Endodermal cell (in vitro differentiated cells): ENCODE measurements around the gene COLEC12. TPM values are rescaled to one million over a fixed set of nuclear protein-coding genes. Genes with fewer than 3 reads are reported as not detected.

Experiments
- DNase-seq: peaks from one replicate; pipeline ENCODE4 v3.0.0-alpha.2; 2017
- H3K27ac ChIP-seq: 2 replicates; pipeline ENCODE4 v1.5.1; 2013; ENCODE audit warnings: mild to moderate bottlenecking, low read depth, low read length, moderate library complexity
- H3K27me3 ChIP-seq: 2 replicates; pipeline ENCODE4 v1.6.1; 2013; ENCODE audit warnings: mild to moderate bottlenecking, low read length, moderate library complexity; ENCODE audit not compliant: insufficient read depth, control insufficient read depth, poor library complexity, severe bottlenecking
- H3K36me3 ChIP-seq: 2 replicates; pipeline ENCODE4 v1.7.0; 2013; ENCODE audit warnings: mild to moderate bottlenecking, low read length, moderate library complexity; ENCODE audit not compliant: control insufficient read depth, insufficient read depth
- H3K4me1 ChIP-seq: one replicate; pipeline ENCODE4 v1.7.0; 2013; ENCODE audit warnings: low read length; ENCODE audit not compliant: control insufficient read depth, insufficient read depth
- H3K4me3 ChIP-seq: 2 replicates; pipeline ENCODE4 v1.5.1; 2013; ENCODE audit warnings: mild to moderate bottlenecking, low read length, moderate library complexity
- H3K9ac ChIP-seq: 2 replicates; pipeline ENCODE4 v1.6.1; 2013; ENCODE audit warnings: mild to moderate bottlenecking, low read length, moderate library complexity; ENCODE audit not compliant: poor library complexity, severe bottlenecking; ENCODE audit errors: extremely low read depth
- H3K9me3 ChIP-seq: 2 replicates; pipeline ENCODE4 v1.6.1; 2013; ENCODE audit warnings: mild to moderate bottlenecking, low read length, moderate library complexity; ENCODE audit not compliant: control insufficient read depth
- H3K27ac Mint-ChIP-seq: 2 replicates; pipeline ENCODE4 v1.8.0; 2020; ENCODE audit warnings: mixed read lengths
- H3K27me3 Mint-ChIP-seq: 2 replicates; pipeline ENCODE4 v1.8.0; 2021; ENCODE audit warnings: mild to moderate bottlenecking, mixed read lengths; ENCODE audit not compliant: insufficient read depth
- H3K36me3 Mint-ChIP-seq: 2 replicates; pipeline ENCODE4 v1.8.0; 2020; ENCODE audit warnings: low read depth, mixed read lengths
- H3K4me1 Mint-ChIP-seq: 2 replicates; pipeline ENCODE4 v1.8.0; 2020; ENCODE audit warnings: mixed read lengths
- H3K4me3 Mint-ChIP-seq: 2 replicates; pipeline ENCODE4 v1.8.0; 2020; ENCODE audit warnings: mild to moderate bottlenecking, moderate library complexity, mixed read lengths
- H3K9me3 Mint-ChIP-seq: 2 replicates; pipeline ENCODE4 v1.8.0; 2020; ENCODE audit warnings: mild to moderate bottlenecking, mixed read lengths
- CTCF ChIP-seq: fragments of 200-600 bp; sonication (generic); conservative IDR thresholded peaks from 2 replicates; pipeline ENCODE4 v1.5.0; 2021; ENCODE audit warnings: antibody characterized with exemption, mild to moderate bottlenecking
- WGBS, 2 experiments: methylation state at CpG; one replicate each; pipeline versions ENCODE4 v1.1.5 to v1.1.7; 2013; ENCODE audit warnings: missing lambda C conversion rate in 2 of 2, mixed read lengths in 1 of 2; ENCODE audit not compliant: insufficient coverage in 1 of 2, insufficient read length in 1 of 2; 5-methylcytosine and 5-hydroxymethylcytosine counted together
- total RNA-seq, 2 donors: library from RNA; stranded (reverse); fragmentation: NEBNext Ultra II Directional in 1 of 2; extraction: Animal tissue kit (Norgen Biotek cat#: 25700) in 1 of 2; gene quantifications; 2 replicates in 1 of 2; 3 replicates in 1 of 2; pipeline ENCODE4 v1.2.1, GENCODE V29; 2021

The COLEC12 gene
- total RNA-seq, 2 donors from 2014 or later = 123 TPM

DNA sequence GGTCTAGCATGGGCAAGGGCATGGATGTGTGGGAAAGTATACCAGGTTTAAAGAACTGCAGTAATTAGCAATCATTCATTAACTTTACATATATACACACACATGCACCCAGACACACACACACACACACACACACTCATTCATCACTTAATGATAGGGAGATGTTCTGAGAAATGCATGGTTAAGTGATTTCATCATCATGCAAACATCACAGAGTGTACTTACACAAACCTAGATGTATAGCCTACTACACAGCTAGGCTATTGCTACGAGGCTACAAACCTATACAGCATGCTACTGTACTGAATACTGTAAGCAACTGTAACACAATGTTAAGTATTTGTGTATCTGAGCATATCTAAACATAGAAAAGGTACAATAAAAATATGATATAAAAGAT lies 83.6 kb downstream of the COLEC12 start:
- Mint-ChIP-seq H3K9me3 (no peaks in the 10 kb centered on the region), H3K4me3 (no peak overlapping the region), H3K27me3 (no peaks in the 10 kb centered on the region), H3K36me3 (peaks cover 9% of the 10 kb centered on the region), H3K27ac (no peak overlapping the region), H3K4me1 (peaks cover 12% of the 10 kb centered on the region)
- DNase-seq = no peak
- Histone ChIP-seq H3K4me1 (no peaks in the 10 kb centered on the region), H3K4me3 (no peak overlapping the region), H3K27me3 (no peaks in the 10 kb centered on the region), H3K27ac (no peak overlapping the region), H3K9me3 (no peaks in the 10 kb centered on the region), H3K9ac (no peak overlapping the region), H3K36me3 (peaks cover 29% of the 10 kb centered on the region)
- no peak for TF ChIP-seq CTCF
- WGBS, 2 experiments = 100% methylated on average over 1 of the region's 1 CpG; no CpG with 5 or more reads in 1 of the 2 experiments

DNA sequence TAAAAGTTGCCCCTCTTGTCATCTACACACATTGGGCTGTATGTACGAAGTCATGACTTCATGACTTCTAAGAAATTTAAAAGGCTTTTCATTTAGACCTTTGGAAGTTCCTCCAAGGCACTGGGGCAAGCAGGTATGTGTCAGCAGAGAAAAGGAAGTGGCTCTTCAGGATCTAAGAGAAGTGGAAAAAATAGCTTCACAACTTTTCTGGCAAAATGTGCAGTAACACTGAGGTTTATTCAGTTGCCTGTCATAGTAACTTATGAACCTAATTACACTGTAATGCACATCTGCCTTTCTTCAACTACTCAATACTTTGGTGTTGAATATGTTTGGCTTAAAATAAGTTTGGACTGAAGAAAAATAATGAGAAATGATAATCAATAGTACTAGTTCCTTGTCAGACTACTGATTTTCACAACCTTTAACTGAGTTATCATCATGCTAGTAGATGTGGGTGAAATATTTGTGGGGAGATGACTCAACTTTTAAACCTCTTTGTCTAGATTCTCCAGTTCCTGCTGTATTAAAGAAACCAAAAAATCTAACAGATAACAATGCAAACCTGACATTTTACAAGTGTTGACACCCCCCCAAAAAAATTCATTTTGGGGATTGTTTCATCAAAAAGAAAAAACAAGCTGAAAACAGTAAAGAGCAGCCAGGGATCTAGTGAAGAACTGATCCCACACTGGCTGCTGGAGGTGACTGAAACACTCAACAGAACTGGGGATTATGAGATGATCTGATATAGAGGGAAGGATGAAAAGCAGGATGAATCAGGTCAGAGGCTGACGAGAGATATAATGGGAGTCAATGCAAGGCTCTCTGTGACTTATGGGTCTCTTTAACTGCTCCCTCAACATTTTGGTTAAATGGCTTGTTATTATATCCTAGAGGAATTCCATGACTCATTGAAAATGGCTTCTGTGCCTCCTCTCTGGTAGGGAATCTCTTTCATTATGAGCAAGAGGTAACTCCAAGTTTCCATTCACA lies 84.6 kb downstream of the COLEC12 start:
- TF ChIP-seq CTCF = no peak
- DNase-seq = no peak
- Histone ChIP-seq H3K27me3 (no peaks in the 10 kb centered on the region), H3K36me3 (peaks cover 29% of the 10 kb centered on the region), H3K4me1 (no peaks in the 10 kb centered on the region), H3K4me3 (no peak overlapping the region), H3K9ac (no peak overlapping the region), H3K27ac (no peak overlapping the region), H3K9me3 (no peaks in the 10 kb centered on the region)
- Mint-ChIP-seq H3K4me1 (peaks cover 5% of the 10 kb centered on the region), H3K9me3 (no peaks in the 10 kb centered on the region), H3K4me3 (no peak overlapping the region), H3K27me3 (no peaks in the 10 kb centered on the region), H3K27ac (no peak overlapping the region), H3K36me3 (peaks cover 9% of the 10 kb centered on the region)
- WGBS, 2 experiments = 86 to 93% methylated on average over 1 to 2 of the region's 2 CpGs

- Histone ChIP-seq H3K27ac (no peak overlapping the region), H3K9me3 (no peaks in the 10 kb centered on the region), H3K4me1 (no peaks in the 10 kb centered on the region), H3K9ac (no peak overlapping the region), H3K4me3 (no peak overlapping the region), H3K36me3 (peaks cover 31% of the 10 kb centered on the region), H3K27me3 (no peaks in the 10 kb centered on the region)
- Mint-ChIP-seq H3K27ac (no peak overlapping the region), H3K36me3 (peaks cover 9% of the 10 kb centered on the region), H3K9me3 (no peaks in the 10 kb centered on the region), H3K4me3 (no peak overlapping the region), H3K4me1 (no peaks in the 10 kb centered on the region), H3K27me3 (no peaks in the 10 kb centered on the region)
- 82 to 84% methylated on average over 7 of the region's 7 CpGs for WGBS, 2 experiments
- TF ChIP-seq CTCF = no peak
- DNase-seq = no peak
Observed at GRCh38 chr18:415047-415446, 85.5 kb downstream of the COLEC12 start.
